Endodermal cell (in vitro differentiated cells): ENCODE measurements around the gene PACSIN1. TPM values are rescaled to one million over a fixed set of nuclear protein-coding genes. Genes with fewer than 3 reads are reported as not detected.

Experiments
- DNase-seq: peaks from one replicate; pipeline ENCODE4 v3.0.0-alpha.2; 2017
- H3K27ac ChIP-seq: 2 replicates; pipeline ENCODE4 v1.5.1; 2013; ENCODE audit warnings: mild to moderate bottlenecking, low read depth, low read length, moderate library complexity
- H3K27me3 ChIP-seq: 2 replicates; pipeline ENCODE4 v1.6.1; 2013; ENCODE audit warnings: mild to moderate bottlenecking, low read length, moderate library complexity; ENCODE audit not compliant: insufficient read depth, control insufficient read depth, poor library complexity, severe bottlenecking
- H3K36me3 ChIP-seq: 2 replicates; pipeline ENCODE4 v1.7.0; 2013; ENCODE audit warnings: mild to moderate bottlenecking, low read length, moderate library complexity; ENCODE audit not compliant: control insufficient read depth, insufficient read depth
- H3K4me1 ChIP-seq: one replicate; pipeline ENCODE4 v1.7.0; 2013; ENCODE audit warnings: low read length; ENCODE audit not compliant: control insufficient read depth, insufficient read depth
- H3K4me3 ChIP-seq: 2 replicates; pipeline ENCODE4 v1.5.1; 2013; ENCODE audit warnings: mild to moderate bottlenecking, low read length, moderate library complexity
- H3K9ac ChIP-seq: 2 replicates; pipeline ENCODE4 v1.6.1; 2013; ENCODE audit warnings: mild to moderate bottlenecking, low read length, moderate library complexity; ENCODE audit not compliant: poor library complexity, severe bottlenecking; ENCODE audit errors: extremely low read depth
- H3K9me3 ChIP-seq: 2 replicates; pipeline ENCODE4 v1.6.1; 2013; ENCODE audit warnings: mild to moderate bottlenecking, low read length, moderate library complexity; ENCODE audit not compliant: control insufficient read depth
- H3K27ac Mint-ChIP-seq: 2 replicates; pipeline ENCODE4 v1.8.0; 2020; ENCODE audit warnings: mixed read lengths
- H3K27me3 Mint-ChIP-seq: 2 replicates; pipeline ENCODE4 v1.8.0; 2021; ENCODE audit warnings: mild to moderate bottlenecking, mixed read lengths; ENCODE audit not compliant: insufficient read depth
- H3K36me3 Mint-ChIP-seq: 2 replicates; pipeline ENCODE4 v1.8.0; 2020; ENCODE audit warnings: low read depth, mixed read lengths
- H3K4me1 Mint-ChIP-seq: 2 replicates; pipeline ENCODE4 v1.8.0; 2020; ENCODE audit warnings: mixed read lengths
- H3K4me3 Mint-ChIP-seq: 2 replicates; pipeline ENCODE4 v1.8.0; 2020; ENCODE audit warnings: mild to moderate bottlenecking, moderate library complexity, mixed read lengths
- H3K9me3 Mint-ChIP-seq: 2 replicates; pipeline ENCODE4 v1.8.0; 2020; ENCODE audit warnings: mild to moderate bottlenecking, mixed read lengths
- WGBS, 2 experiments: methylation state at CpG; one replicate each; pipeline versions ENCODE4 v1.1.5 to v1.1.7; 2013; ENCODE audit warnings: missing lambda C conversion rate in 2 of 2, mixed read lengths in 1 of 2; ENCODE audit not compliant: insufficient coverage in 1 of 2, insufficient read length in 1 of 2; 5-methylcytosine and 5-hydroxymethylcytosine counted together
- total RNA-seq, 2 donors: library from RNA; stranded (reverse); fragmentation: NEBNext Ultra II Directional in 1 of 2; extraction: Animal tissue kit (Norgen Biotek cat#: 25700) in 1 of 2; gene quantifications; 2 replicates in 1 of 2; 3 replicates in 1 of 2; pipeline ENCODE4 v1.2.1, GENCODE V29; 2021
- TF ChIP-seq, protein P1 (sequence below): fragments of 200-600 bp; sonication (generic); conservative IDR thresholded peaks from 2 replicates; pipeline ENCODE4 v1.5.0; 2021; ENCODE audit warnings: antibody characterized with exemption, mild to moderate bottlenecking

Gene PACSIN1
- total RNA-seq, 2 donors from 2014 or later = 7.2 to 7.3 TPM

GRCh38 chr6:34536959-34537848 is 71.3 kb downstream of the PACSIN1 start:
- Histone ChIP-seq H3K9ac (no peak overlapping the region), H3K9me3 (no peaks in the 10 kb centered on the region), H3K27ac (no peak overlapping the region), H3K36me3 (no peaks in the 10 kb centered on the region), H3K27me3 (no peaks in the 10 kb centered on the region), H3K4me1 (no peaks in the 10 kb centered on the region), H3K4me3 (no peak overlapping the region)
- Mint-ChIP-seq H3K27ac (no peak overlapping the region), H3K27me3 (no peaks in the 10 kb centered on the region), H3K9me3 (no peaks in the 10 kb centered on the region), H3K36me3 (no peaks in the 10 kb centered on the region), H3K4me1 (no peaks in the 10 kb centered on the region), H3K4me3 (no peak overlapping the region)
- WGBS, 2 experiments = 88 to 94% methylated on average over 11 to 15 of the region's 15 CpGs
- TF ChIP-seq, protein P1, sequence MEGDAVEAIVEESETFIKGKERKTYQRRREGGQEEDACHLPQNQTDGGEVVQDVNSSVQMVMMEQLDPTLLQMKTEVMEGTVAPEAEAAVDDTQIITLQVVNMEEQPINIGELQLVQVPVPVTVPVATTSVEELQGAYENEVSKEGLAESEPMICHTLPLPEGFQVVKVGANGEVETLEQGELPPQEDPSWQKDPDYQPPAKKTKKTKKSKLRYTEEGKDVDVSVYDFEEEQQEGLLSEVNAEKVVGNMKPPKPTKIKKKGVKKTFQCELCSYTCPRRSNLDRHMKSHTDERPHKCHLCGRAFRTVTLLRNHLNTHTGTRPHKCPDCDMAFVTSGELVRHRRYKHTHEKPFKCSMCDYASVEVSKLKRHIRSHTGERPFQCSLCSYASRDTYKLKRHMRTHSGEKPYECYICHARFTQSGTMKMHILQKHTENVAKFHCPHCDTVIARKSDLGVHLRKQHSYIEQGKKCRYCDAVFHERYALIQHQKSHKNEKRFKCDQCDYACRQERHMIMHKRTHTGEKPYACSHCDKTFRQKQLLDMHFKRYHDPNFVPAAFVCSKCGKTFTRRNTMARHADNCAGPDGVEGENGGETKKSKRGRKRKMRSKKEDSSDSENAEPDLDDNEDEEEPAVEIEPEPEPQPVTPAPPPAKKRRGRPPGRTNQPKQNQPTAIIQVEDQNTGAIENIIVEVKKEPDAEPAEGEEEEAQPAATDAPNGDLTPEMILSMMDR = no peak
- peak; percentile 67 for DNase-seq

DNA sequence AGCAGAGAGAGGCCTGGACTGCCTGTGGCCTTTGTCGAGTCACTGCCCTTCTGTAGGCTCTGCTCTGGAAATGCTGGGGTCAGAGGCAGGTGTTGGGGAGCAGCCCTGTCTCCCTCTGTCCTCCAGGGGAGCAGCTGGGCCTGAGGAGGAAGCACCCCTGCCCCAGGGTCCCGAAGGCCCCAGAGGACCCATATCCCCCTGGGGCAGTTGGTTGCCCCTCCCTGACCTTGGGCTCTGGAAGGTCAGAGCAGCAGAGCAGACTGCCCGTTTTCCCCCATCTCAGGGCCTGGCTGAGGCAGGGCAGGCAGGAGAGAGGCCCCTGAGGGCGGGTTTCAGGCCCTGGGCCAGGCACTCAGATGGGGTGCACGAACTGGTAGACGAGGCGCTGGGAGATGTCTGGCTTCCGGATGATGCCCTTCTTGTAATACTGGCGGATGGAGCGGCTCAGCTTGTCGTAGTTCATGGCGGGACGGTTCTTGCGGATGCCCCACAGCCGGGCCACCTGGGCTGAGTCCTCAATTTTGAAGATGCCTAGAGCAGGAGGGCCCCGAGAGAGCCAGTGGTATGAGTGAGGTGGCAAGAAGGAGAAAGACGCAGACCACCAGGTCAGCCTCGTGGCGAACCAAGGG is 72.2 kb downstream of the PACSIN1 start:
- no peak overlapping the region for H3K4me3 ChIP-seq
- Mint-ChIP-seq H3K4me3 (no peak overlapping the region), H3K9me3 (no peaks in the 10 kb centered on the region), H3K27me3 (no peaks in the 10 kb centered on the region), H3K36me3 (no peaks in the 10 kb centered on the region), H3K4me1 (no peaks in the 10 kb centered on the region), H3K27ac (no peak overlapping the region)
- H3K4me1 ChIP-seq = no peaks in the 10 kb centered on the region
- 85 to 92% methylated on average over 8 to 19 of the region's 19 CpGs for WGBS, 2 experiments
- no peaks in the 10 kb centered on the region for H3K9me3 ChIP-seq
- H3K9ac ChIP-seq = no peak overlapping the region
- H3K27me3 ChIP-seq = no peaks in the 10 kb centered on the region
- no peak for DNase-seq
- H3K27ac ChIP-seq = no peak overlapping the region
- TF ChIP-seq, protein P1 = no peak
- no peaks in the 10 kb centered on the region for H3K36me3 ChIP-seq

- no peaks in the 10 kb centered on the region for H3K27me3 Mint-ChIP-seq
- H3K27ac Mint-ChIP-seq = no peak overlapping the region
- Histone ChIP-seq H3K36me3 (no peaks in the 10 kb centered on the region), H3K4me1 (no peaks in the 10 kb centered on the region), H3K4me3 (no peak overlapping the region), H3K27me3 (no peaks in the 10 kb centered on the region), H3K9ac (no peak overlapping the region), H3K9me3 (no peaks in the 10 kb centered on the region), H3K27ac (no peak overlapping the region)
- WGBS, 2 experiments = 93 to 94% methylated on average over 3 to 6 of the region's 6 CpGs
- no peak for DNase-seq
- TF ChIP-seq, protein P1 = no peak
- no peak overlapping the region for H3K4me3 Mint-ChIP-seq
- H3K9me3 Mint-ChIP-seq = no peaks in the 10 kb centered on the region
- H3K4me1 Mint-ChIP-seq = no peaks in the 10 kb centered on the region
- H3K36me3 Mint-ChIP-seq = no peaks in the 10 kb centered on the region
These were observed 72.7 kb downstream of the PACSIN1 start for GRCh38 chr6:34538581-34538980.
